Panc1 (cell line): ENCODE data around the gene ANKRD10. TPM values are rescaled to one million over a fixed set of nuclear protein-coding genes. Genes with fewer than 3 reads are reported as not detected.

Experiments used
- ATAC-seq: fragments of 200-7000 bp; cut with Tn5 transposase; 2 replicates; pipeline ENCODE4 v1.9.1; 2020; ENCODE audit warnings: mild to moderate bottlenecking, moderate library complexity
- BruUV-seq: library from RNA; stranded (reverse); fragments of 400-500 nt; replicated peaks from 2 replicates; lab custom pipeline; 2021; lab: Mats Ljungman, UMichigan
- CTCF ChIA-PET: fragments of 300-600 bp; sonication (Branson Sonifier 250); formaldehyde crosslinking; loops from one replicate; lab custom pipeline; 2022; ENCODE audit warnings: antibody characterized with exemption; lab: Charles Lee
- POLR2A ChIA-PET: fragments of 300-600 bp; sonication (Branson Sonifier 250); formaldehyde crosslinking; loops from one replicate; lab custom pipeline; 2022; ENCODE audit warnings: antibody characterized with exemption; lab: Charles Lee
- DNase-seq: peaks from one replicate; pipeline ENCODE4 v3.0.0-alpha.2; 2010; ENCODE audit warnings: low read depth, low spot score
- H3K27ac ChIP-seq: 2 replicates; pipeline ENCODE4 v1.5.1; 2011; ENCODE audit warnings: mild to moderate bottlenecking, low read length, inconsistent platforms
- H3K27me3 ChIP-seq: fragments of 200-500 bp; sonication (Bioruptor generic); 2 replicates; pipeline ENCODE4 v1.6.0; 2014; ENCODE audit warnings: low read length, inconsistent platforms; ENCODE audit not compliant: control insufficient read depth, insufficient read depth
- H3K36me3 ChIP-seq: fragments of 200-500 bp; sonication (Bioruptor generic); 2 replicates; pipeline ENCODE4 v1.5.1; 2014; ENCODE audit warnings: inconsistent platforms, mild to moderate bottlenecking, low read length, moderate library complexity; ENCODE audit not compliant: control insufficient read depth, insufficient read depth
- H3K4me1 ChIP-seq: 2 replicates; pipeline ENCODE4 v1.5.1; 2011; ENCODE audit warnings: inconsistent platforms, mild to moderate bottlenecking, low read length, moderate library complexity; ENCODE audit not compliant: control insufficient read depth, insufficient read depth
- H3K4me3 ChIP-seq, 2 experiments: 2 replicates each; pipeline ENCODE4 v1.5.1; 2011 to 2012; ENCODE audit warnings: low read depth in 2 of 2, low read length in 2 of 2, mild to moderate bottlenecking in 2 of 2, inconsistent platforms in 1 of 2, moderate library complexity in 1 of 2
- H3K9me3 ChIP-seq: fragments of 200-500 bp; sonication (Bioruptor generic); 2 replicates; pipeline ENCODE4 v1.5.1; 2014; ENCODE audit warnings: low read depth, mild to moderate bottlenecking, inconsistent platforms, low read length, moderate library complexity; ENCODE audit not compliant: control insufficient read depth, insufficient read depth
- CTCF ChIP-seq: fragments of 450-650 bp; IDR thresholded peaks from 2 replicates; pipeline ENCODE4 v1.5.1; 2017; ENCODE audit warnings: mild to moderate bottlenecking
- POLR2AphosphoS5 ChIP-seq: IDR thresholded peaks from 2 replicates; pipeline ENCODE4 v1.6.1; 2012; ENCODE audit warnings: mild to moderate bottlenecking, low read depth, low read length, moderate library complexity
- REST ChIP-seq, 2 experiments: IDR thresholded peaks; 2 replicates each; pipeline ENCODE4 v1.6.1; 2011 to 2012; ENCODE audit warnings: low read depth in 2 of 2, control low read depth in 1 of 2, low read length in 1 of 2, mild to moderate bottlenecking in 1 of 2, moderate library complexity in 1 of 2; ENCODE audit not compliant: insufficient read depth in 1 of 2
- SIN3A ChIP-seq: IDR thresholded peaks from 2 replicates; pipeline ENCODE4 v1.6.1; 2012; ENCODE audit warnings: low read depth, mild to moderate bottlenecking, low read length, moderate library complexity, borderline replicate concordance; ENCODE audit not compliant: insufficient read depth
- TCF7L2 ChIP-seq: IDR thresholded peaks from 2 replicates; pipeline ENCODE4 v1.6.1; 2011; ENCODE audit warnings: mild to moderate bottlenecking, low read depth, low read length, inconsistent platforms
- in situ Hi-C: cut with HindIII; loops from 2 replicates; pipeline ENCODE4 v1.10.0; 2016; ENCODE audit warnings: low sequenced_read_pairs, low pct_unique_long_range_greater_than_20kb
- intact Hi-C: fragments of 100-400 bp; cut with micrococcal nuclease; formaldehyde crosslinking; loops from one replicate; pipeline ENCODE4 v1.10.0; 2022; ENCODE audit not compliant: unreplicated experiment
- total RNA-seq: library from RNA; stranded (reverse); gene quantifications from one replicate; pipeline ENCODE4 v1.2.1, GENCODE V29; 2021; ENCODE audit not compliant: unreplicated experiment

ANKRD10 gene
- total RNA-seq, 1 experiment from 2014 or later = 76.8 TPM

GRCh38 chr13:110950356-110950755 is 35.5 kb upstream of the ANKRD10 start:
- ChIA-PET CTCF (no interaction called here), POLR2A (no interaction called here)
- Histone ChIP-seq H3K27me3 (no peaks in the 10 kb centered on the region), H3K27ac (no peak overlapping the region), H3K4me3 (no peak overlapping the region), H3K9me3 (no peaks in the 10 kb centered on the region), H3K36me3 (no peaks in the 10 kb centered on the region), H3K4me1 (no peaks in the 10 kb centered on the region)
- no peak for ATAC-seq
- TF ChIP-seq REST (IDR thresholded peaks at IDR 0.05; ENCODE audit: insufficient read depth in 1 of 2, low read depth in 2 of 2, low read length in 1 of 2) = no peak
- no peak for TF ChIP-seq TCF7L2
- no peak for TF ChIP-seq SIN3A
- no peak for TF ChIP-seq POLR2AphosphoS5
- no peak for TF ChIP-seq CTCF
- intact Hi-C loops = no loop called here
- BruUV-seq = no TSS peak
- in situ Hi-C loops = no loop called here
- DNase-seq = no peak

GRCh38 chr13:110949628-110950027 is 34.8 kb upstream of the ANKRD10 start:
- Histone ChIP-seq H3K27me3 (no peaks in the 10 kb centered on the region), H3K36me3 (no peaks in the 10 kb centered on the region), H3K27ac (no peak overlapping the region), H3K9me3 (no peaks in the 10 kb centered on the region), H3K4me3 (no peak overlapping the region), H3K4me1 (no peaks in the 10 kb centered on the region)
- ATAC-seq (no peak), DNase-seq (no peak)
- TF ChIP-seq REST (IDR thresholded peaks at IDR 0.05; ENCODE audit: insufficient read depth in 1 of 2, low read depth in 2 of 2, low read length in 1 of 2) (no peak), SIN3A (no peak), TCF7L2 (no peak), POLR2AphosphoS5 (no peak), CTCF (no peak)
- CTCF ChIA-PET = no interaction called here
- in situ Hi-C loops = no loop called here
- POLR2A ChIA-PET = no interaction called here
- BruUV-seq = no TSS peak
- intact Hi-C loops = no loop called here
